DND-41 (cell line): ENCODE results near the gene MAP1LC3B.

Experiments used
- CTCF ChIP-seq: IDR thresholded peaks from 2 replicates; pipeline ENCODE4 v1.5.1; 2012; ENCODE audit warnings: borderline replicate concordance, low read length, moderate library complexity, mild to moderate bottlenecking; ENCODE audit not compliant: poor library complexity, severe bottlenecking; ENCODE audit errors: extremely low read depth
- EZH2 ChIP-seq: IDR thresholded peaks from 3 replicates; pipeline ENCODE4 v1.6.1; 2012; ENCODE audit warnings: borderline replicate concordance, low read depth, mild to moderate bottlenecking, moderate library complexity, low read length, inconsistent platforms; ENCODE audit not compliant: severe bottlenecking

GRCh38 chr16:87406495-87407088 lies 14.5 kb downstream of the MAP1LC3B start:
- TF ChIP-seq CTCF = no peak
- TF ChIP-seq EZH2 = no peak
